Immature natural killer cell (primary cell): ENCODE measurements around the gene GGA1. TPM values are rescaled to one million over a fixed set of nuclear protein-coding genes. Genes with fewer than 3 reads are reported as not detected.
A peak's percentile ranks its signal among the peaks of the same experiment; 100 is the strongest.

Source experiments
- DNase-seq, 3 donors: peaks; one replicate each; pipeline ENCODE4 v3.0.0; 2022; ENCODE audit warnings: mixed read lengths in 1 of 3
- H3K27ac Mint-ChIP-seq, 6 donors: one replicate each; pipeline ENCODE4 v1.8.0; 2020; ENCODE audit warnings: mixed read lengths in 6 of 6, mild to moderate bottlenecking in 5 of 6, inconsistent platforms in 4 of 6, moderate library complexity in 3 of 6
- H3K27me3 Mint-ChIP-seq, 3 donors: one replicate each; pipeline ENCODE4 v1.8.0; 2020 to 2021; ENCODE audit warnings: low read depth in 3 of 3, mild to moderate bottlenecking in 3 of 3, mixed read lengths in 3 of 3, moderate library complexity in 3 of 3, inconsistent platforms in 1 of 3
- H3K36me3 Mint-ChIP-seq, 3 donors: one replicate each; pipeline ENCODE4 v1.8.0; 2020; ENCODE audit warnings: mixed read lengths in 3 of 3, inconsistent platforms in 2 of 3, mild to moderate bottlenecking in 2 of 3
- H3K4me1 Mint-ChIP-seq, 2 donors: one replicate each; pipeline ENCODE4 v1.8.0; 2020; ENCODE audit warnings: inconsistent platforms in 2 of 2, mild to moderate bottlenecking in 2 of 2, mixed read lengths in 2 of 2, moderate library complexity in 1 of 2
- H3K4me3 Mint-ChIP-seq, 5 donors: one replicate each; pipeline ENCODE4 v1.8.0; 2020; ENCODE audit warnings: mild to moderate bottlenecking in 5 of 5, mixed read lengths in 5 of 5, inconsistent platforms in 3 of 5, moderate library complexity in 3 of 5
- H3K9me3 Mint-ChIP-seq, 6 donors: one replicate each; pipeline ENCODE4 v1.8.0; 2020; ENCODE audit warnings: mild to moderate bottlenecking in 6 of 6, mixed read lengths in 6 of 6, inconsistent platforms in 4 of 6, moderate library complexity in 3 of 6
- polyA plus RNA-seq, 3 donors: library from polyadenylated mRNA; unstranded; fragments of 300-500 nt; fragmentation: Illumina TruSeq; gene quantifications; one replicate each; pipeline ENCODE4 v1.2.3, GENCODE V29; 2021

Gene GGA1
- polyA plus RNA-seq, 3 donors from 2014 or later = 21.3 to 29.6 (median 25.3) TPM

DNA sequence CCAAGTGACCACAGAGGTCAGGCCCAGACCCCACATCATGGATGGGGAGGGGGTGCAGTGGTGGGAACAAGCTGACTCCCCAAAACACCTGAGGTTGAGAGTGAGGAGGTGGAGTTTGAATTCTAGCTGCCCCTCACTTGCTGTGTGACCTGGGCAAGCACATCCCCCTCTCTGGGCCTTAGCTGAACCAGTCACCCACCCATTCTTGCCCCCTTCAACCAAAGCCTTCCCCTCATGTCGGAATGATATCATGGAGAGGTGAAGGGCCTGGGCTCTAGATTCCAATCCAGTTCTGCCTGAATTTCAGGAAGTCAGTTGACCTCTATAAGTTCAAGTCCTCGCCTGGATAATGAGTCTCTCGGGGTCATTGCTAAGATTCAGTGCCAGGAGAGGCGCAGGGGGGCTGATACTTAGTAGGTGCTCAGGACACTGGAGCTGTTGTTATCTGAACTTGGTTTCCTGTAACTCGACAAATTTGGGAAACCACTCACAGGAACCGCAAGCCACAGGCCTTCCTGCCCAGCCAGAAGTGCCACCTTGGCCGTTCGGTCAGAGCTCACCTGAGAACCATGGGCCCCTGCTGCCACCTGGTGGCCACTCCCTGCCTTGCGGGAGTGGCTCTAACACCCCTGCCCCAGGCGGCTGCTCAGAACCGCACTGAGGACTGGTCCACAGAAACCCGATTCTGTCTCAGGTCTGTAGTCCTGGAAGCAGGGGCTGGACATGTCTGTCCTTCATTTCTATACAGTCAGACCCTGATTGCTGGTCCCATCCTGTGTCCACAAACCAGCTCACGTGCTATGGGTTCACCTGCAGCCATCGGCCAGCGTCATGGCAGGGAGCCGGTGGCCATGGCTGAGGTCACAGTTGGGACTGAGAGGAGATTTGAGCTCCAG is 41.5 kb upstream of the GGA1 start:
- H3K27me3 Mint-ChIP-seq = peaks cover 8 to 24% (median 15%) of the 10 kb centered on the region in 3 donors
- no peaks in the 10 kb centered on the region for H3K9me3 Mint-ChIP-seq
- peak overlapping the region; percentile 53 to 88 (median 84) for H3K27ac Mint-ChIP-seq
- DNase-seq = peak; percentile 89
- peaks cover 25 to 30% of the 10 kb centered on the region in 2 donors for H3K4me1 Mint-ChIP-seq
- peaks cover 0 to 3% (median 0%) of the 10 kb centered on the region in 3 donors for H3K36me3 Mint-ChIP-seq
- H3K4me3 Mint-ChIP-seq = peak overlapping the region; percentile 58 to 82 (median 74)

DNA sequence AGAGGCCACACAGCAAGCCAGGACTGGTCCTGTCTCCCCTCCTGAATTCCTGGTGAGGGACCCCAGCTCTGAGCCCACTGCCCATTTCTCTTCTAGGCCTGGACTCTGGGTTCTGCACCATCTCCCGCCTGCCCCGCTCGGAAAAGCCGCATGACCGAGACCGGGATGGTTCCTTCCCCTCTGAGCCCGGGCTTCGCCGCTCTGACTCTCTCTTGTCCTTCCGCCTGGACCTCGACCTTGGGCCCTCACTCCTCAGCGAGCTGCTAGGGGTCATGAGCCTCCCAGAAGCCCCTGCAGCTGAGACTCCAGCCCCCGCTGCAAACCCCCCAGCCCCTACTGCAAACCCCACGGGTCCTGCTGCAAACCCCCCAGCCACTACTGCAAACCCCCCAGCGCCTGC is 40.6 kb upstream of the GGA1 start:
- H3K36me3 Mint-ChIP-seq = peaks cover 0 to 3% (median 0%) of the 10 kb centered on the region in 3 donors
- no peak overlapping the region for H3K4me3 Mint-ChIP-seq
- no peak overlapping the region for H3K27ac Mint-ChIP-seq
- peaks cover 22 to 26% of the 10 kb centered on the region in 2 donors for H3K4me1 Mint-ChIP-seq
- DNase-seq = no peak
- no peaks in the 10 kb centered on the region for H3K9me3 Mint-ChIP-seq
- peaks cover 6 to 18% (median 13%) of the 10 kb centered on the region in 3 donors for H3K27me3 Mint-ChIP-seq

DNA sequence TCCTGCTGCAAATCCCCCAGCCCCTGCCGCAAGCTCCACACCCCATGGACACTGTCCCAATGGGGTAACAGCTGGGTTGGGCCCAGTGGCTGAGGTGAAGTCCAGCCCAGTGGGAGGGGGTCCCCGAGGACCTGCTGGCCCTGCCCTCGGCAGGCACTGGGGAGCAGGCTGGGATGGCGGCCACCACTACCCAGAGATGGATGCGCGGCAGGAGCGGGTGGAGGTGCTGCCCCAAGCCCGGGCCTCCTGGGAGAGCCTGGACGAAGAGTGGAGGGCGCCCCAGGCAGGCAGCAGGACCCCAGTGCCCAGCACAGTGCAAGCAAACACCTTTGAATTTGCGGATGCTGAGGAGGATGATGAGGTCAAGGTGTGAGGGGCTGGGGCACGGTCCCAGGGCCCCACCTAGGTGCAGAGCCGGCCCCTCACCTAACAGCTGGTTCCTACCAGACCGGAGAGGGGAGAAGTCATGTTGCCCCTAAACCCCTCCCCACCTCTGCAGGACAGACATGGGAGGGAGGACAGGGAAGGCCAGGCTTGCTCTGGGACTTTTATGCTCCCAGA is 40.1 kb upstream of the GGA1 start:
- no peaks in the 10 kb centered on the region for H3K9me3 Mint-ChIP-seq
- H3K4me3 Mint-ChIP-seq = no peak overlapping the region
- no peak for DNase-seq
- peaks cover 6 to 13% (median 9%) of the 10 kb centered on the region in 3 donors for H3K27me3 Mint-ChIP-seq
- H3K36me3 Mint-ChIP-seq = peaks cover 0 to 3% (median 0%) of the 10 kb centered on the region in 3 donors
- H3K4me1 Mint-ChIP-seq = peaks cover 22 to 25% of the 10 kb centered on the region in 2 donors
- H3K27ac Mint-ChIP-seq = no peak overlapping the region

DNA sequence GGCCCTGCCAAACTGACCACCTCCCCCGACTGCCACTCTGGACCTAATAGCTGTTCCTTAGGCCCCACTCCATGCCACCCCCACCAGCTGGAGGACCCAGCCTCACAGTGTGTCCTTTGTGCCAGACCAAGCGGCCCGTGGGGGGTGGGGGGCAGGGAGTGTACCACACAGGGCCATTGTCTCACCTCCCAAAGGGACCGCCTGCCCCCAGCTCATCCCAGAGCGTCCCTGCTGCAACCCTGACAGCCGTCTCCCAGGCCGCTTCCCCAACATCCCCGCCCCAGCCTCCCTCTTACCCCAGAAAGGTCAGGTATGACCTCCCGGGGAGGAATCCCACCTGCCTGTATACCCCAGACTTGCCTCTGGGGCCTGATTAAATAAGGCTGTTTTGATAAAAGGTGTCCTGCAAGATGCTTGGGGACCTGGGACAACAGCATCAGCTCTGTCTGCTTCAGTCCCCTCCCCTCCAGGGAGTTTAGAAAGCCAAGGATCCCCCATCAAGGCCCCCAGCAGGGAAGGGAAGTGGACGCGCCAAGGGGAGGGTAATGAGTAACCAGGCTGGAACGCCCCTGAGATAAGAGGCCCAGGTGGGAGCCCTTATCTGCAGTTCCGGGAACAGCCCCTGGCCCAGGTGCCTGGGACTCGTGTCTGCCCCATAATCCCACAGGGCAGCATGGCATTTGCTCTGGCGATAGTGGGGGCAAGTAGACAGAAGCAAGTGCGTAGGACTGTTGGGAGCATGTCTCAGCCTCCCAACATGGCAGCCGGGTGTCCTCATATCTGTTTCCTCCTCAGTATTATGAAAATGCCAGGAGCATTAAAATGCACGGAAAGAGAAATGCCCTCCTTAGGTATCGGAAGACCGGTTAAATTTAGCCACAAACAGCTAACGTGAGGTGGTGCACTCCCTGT is 39.4 kb upstream of the GGA1 start:
- no peaks in the 10 kb centered on the region for H3K9me3 Mint-ChIP-seq
- peaks cover 5 to 10% (median 6%) of the 10 kb centered on the region in 3 donors for H3K27me3 Mint-ChIP-seq
- H3K27ac Mint-ChIP-seq = no peak overlapping the region
- no peak overlapping the region for H3K4me3 Mint-ChIP-seq
- H3K4me1 Mint-ChIP-seq = peaks cover 22 to 25% of the 10 kb centered on the region in 2 donors
- peaks cover 0 to 3% (median 0%) of the 10 kb centered on the region in 3 donors for H3K36me3 Mint-ChIP-seq
- DNase-seq = no peak

GRCh38 chr22:37569921-37570660 is 38.5 kb upstream of the GGA1 start:
- H3K27me3 Mint-ChIP-seq = peaks cover 6 to 12% (median 6%) of the 10 kb centered on the region in 3 donors
- H3K27ac Mint-ChIP-seq = peak overlapping the region in 1 of 6 donors; percentile 68
- no peak for DNase-seq
- H3K4me3 Mint-ChIP-seq = no peak overlapping the region
- H3K36me3 Mint-ChIP-seq = peaks cover 0 to 3% (median 0%) of the 10 kb centered on the region in 3 donors
- no peaks in the 10 kb centered on the region for H3K9me3 Mint-ChIP-seq
- peaks cover 22 to 24% of the 10 kb centered on the region in 2 donors for H3K4me1 Mint-ChIP-seq

DNA sequence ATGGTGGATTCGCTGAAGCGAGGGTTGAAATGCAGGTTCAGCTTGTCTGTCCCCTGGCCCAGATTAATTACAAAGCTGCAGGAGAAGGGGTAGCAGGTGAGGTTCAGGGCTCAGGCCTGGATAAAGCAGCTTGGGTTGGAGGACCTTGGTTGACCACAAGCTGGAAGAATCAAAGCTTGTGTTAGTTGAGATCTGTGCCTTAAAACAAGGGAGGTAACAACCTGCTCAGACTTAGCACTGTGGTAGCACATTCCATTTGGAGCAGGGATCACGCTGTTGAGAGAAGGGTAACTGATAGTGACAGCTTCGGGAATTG is 38.0 kb upstream of the GGA1 start:
- no peak for DNase-seq
- Mint-ChIP-seq H3K9me3 (no peaks in the 10 kb centered on the region), H3K27ac (peak overlapping the region in 1 of 6 donors; percentile 68), H3K27me3 (peaks cover 6 to 12% (median 6%) of the 10 kb centered on the region in 3 donors), H3K4me3 (no peak overlapping the region), H3K4me1 (peaks cover 20 to 21% of the 10 kb centered on the region in 2 donors), H3K36me3 (peaks cover 0 to 3% (median 0%) of the 10 kb centered on the region in 3 donors)

- Mint-ChIP-seq H3K36me3 (no peaks in the 10 kb centered on the region), H3K4me3 (no peak overlapping the region), H3K4me1 (peaks cover 12 to 13% of the 10 kb centered on the region in 2 donors), H3K27ac (no peak overlapping the region), H3K9me3 (no peaks in the 10 kb centered on the region), H3K27me3 (peaks cover 6 to 12% (median 6%) of the 10 kb centered on the region in 3 donors)
- DNase-seq = no peak
These were observed 37.2 kb upstream of the GGA1 start for GRCh38 chr22:37571258-37571991.

DNA sequence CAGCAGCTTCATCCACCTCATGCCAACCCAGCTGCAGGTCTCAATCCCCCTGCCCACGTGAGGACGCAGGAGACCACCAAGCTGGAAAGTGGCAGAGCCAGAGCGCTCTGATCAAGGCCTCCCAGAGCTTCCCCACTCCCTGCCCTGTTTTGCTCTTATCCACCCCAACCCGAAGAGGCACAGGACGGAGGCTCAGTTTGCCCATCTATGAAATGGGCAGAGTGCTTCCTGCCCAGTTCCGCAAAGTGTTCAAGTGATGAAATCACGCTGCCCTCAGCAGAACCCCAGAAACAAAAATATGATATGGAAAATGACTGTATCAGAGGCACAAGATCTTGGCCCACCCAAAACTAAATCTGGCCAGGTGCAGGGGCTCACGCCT is 36.7 kb upstream of the GGA1 start:
- H3K4me1 Mint-ChIP-seq = peaks cover 7% of the 10 kb centered on the region in 2 donors
- H3K36me3 Mint-ChIP-seq = no peaks in the 10 kb centered on the region
- peaks cover 5 to 10% (median 6%) of the 10 kb centered on the region in 3 donors for H3K27me3 Mint-ChIP-seq
- no peak overlapping the region for H3K4me3 Mint-ChIP-seq
- H3K9me3 Mint-ChIP-seq = no peaks in the 10 kb centered on the region
- H3K27ac Mint-ChIP-seq = no peak overlapping the region
- no peak for DNase-seq

DNA sequence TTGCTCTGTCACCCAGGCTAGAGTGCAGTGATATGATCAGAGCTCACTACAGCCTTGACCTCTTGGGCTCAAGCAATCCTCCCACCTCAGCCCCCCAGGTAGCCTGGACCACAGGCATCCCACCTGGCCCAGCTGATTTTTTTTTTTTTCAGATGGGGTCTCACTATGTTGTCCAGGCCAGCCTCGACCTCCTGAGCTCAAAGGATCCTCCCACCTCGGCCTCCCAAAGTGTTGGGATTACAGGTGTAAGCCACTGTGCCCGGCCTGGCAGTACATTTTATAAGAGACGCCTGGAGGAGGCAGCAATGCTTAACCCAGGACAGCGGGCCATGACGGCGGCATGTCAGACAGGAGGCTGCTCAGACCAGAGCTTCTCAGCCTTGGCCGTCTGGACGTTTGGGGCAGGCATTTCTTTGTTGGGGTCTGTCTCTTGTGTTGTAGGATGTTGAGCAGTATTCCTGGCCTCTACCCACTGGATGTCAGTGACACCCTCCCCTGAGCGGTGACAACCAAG is 33.1 kb upstream of the GGA1 start:
- peaks cover 7 to 15% of the 10 kb centered on the region in 2 donors for H3K4me1 Mint-ChIP-seq
- H3K36me3 Mint-ChIP-seq = no peaks in the 10 kb centered on the region
- H3K27me3 Mint-ChIP-seq = peaks cover 0 to 7% (median 5%) of the 10 kb centered on the region in 3 donors
- no peak overlapping the region for H3K4me3 Mint-ChIP-seq
- H3K27ac Mint-ChIP-seq = no peak overlapping the region
- no peaks in the 10 kb centered on the region for H3K9me3 Mint-ChIP-seq
- no peak for DNase-seq

GRCh38 chr22:37578002-37578401 is 30.6 kb upstream of the GGA1 start:
- H3K27me3 Mint-ChIP-seq = peaks cover 3 to 18% (median 6%) of the 10 kb centered on the region in 3 donors
- H3K4me1 Mint-ChIP-seq = peaks cover 7 to 17% of the 10 kb centered on the region in 2 donors

GRCh38 chr22:37581504-37581903 is 27.1 kb upstream of the GGA1 start:
- no peaks in the 10 kb centered on the region for H3K9me3 Mint-ChIP-seq
- peaks cover 7 to 17% of the 10 kb centered on the region in 2 donors for H3K4me1 Mint-ChIP-seq
- no peak overlapping the region for H3K4me3 Mint-ChIP-seq
- H3K27me3 Mint-ChIP-seq = peaks cover 3 to 20% (median 7%) of the 10 kb centered on the region in 3 donors
- no peaks in the 10 kb centered on the region for H3K36me3 Mint-ChIP-seq
- DNase-seq = no peak
- no peak overlapping the region for H3K27ac Mint-ChIP-seq

More at GRCh38 chr22:37578002-37578401, 30.6 kb upstream of the GGA1 start:
- no peak for DNase-seq
- Mint-ChIP-seq H3K36me3 (no peaks in the 10 kb centered on the region), H3K27ac (no peak overlapping the region), H3K9me3 (no peaks in the 10 kb centered on the region), H3K4me3 (no peak overlapping the region)

- DNase-seq = no peak
- peaks cover 3 to 20% (median 6%) of the 10 kb centered on the region in 3 donors for H3K27me3 Mint-ChIP-seq
- peaks cover 7 to 15% of the 10 kb centered on the region in 2 donors for H3K4me1 Mint-ChIP-seq
- no peaks in the 10 kb centered on the region for H3K9me3 Mint-ChIP-seq
- no peak overlapping the region for H3K27ac Mint-ChIP-seq
- H3K4me3 Mint-ChIP-seq = no peak overlapping the region
- H3K36me3 Mint-ChIP-seq = no peaks in the 10 kb centered on the region
These were observed 26.1 kb upstream of the GGA1 start for GRCh38 chr22:37582526-37582925.
